ENCODE results near the gene XYLT1.

- TF ChIP-seq, protein P1, sequence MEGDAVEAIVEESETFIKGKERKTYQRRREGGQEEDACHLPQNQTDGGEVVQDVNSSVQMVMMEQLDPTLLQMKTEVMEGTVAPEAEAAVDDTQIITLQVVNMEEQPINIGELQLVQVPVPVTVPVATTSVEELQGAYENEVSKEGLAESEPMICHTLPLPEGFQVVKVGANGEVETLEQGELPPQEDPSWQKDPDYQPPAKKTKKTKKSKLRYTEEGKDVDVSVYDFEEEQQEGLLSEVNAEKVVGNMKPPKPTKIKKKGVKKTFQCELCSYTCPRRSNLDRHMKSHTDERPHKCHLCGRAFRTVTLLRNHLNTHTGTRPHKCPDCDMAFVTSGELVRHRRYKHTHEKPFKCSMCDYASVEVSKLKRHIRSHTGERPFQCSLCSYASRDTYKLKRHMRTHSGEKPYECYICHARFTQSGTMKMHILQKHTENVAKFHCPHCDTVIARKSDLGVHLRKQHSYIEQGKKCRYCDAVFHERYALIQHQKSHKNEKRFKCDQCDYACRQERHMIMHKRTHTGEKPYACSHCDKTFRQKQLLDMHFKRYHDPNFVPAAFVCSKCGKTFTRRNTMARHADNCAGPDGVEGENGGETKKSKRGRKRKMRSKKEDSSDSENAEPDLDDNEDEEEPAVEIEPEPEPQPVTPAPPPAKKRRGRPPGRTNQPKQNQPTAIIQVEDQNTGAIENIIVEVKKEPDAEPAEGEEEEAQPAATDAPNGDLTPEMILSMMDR (conservative IDR thresholded peaks at IDR 0.05): no peak
- no peak for TF ChIP-seq EZH2 (IDR thresholded peaks at IDR 0.05; ENCODE audit: low read depth)
Observed at GRCh38 chr16:17457997-17458396, 12.8 kb downstream of the XYLT1 start.

Data from PC-9 (cell line).